ENCODE measurements around the gene CES5A.
"Not testable (repeated sequence)": the region's sequence is repeated elsewhere in the genome, so short reads cannot be mapped to it uniquely, and the experiment has no call there.

Gene CES5A

GRCh38 chr16:55832425-55832772, 42.8 kb downstream of the CES5A start:
- no peak for DNase-seq (ENCODE audit: low spot score)
- TF ChIP-seq, protein P1, sequence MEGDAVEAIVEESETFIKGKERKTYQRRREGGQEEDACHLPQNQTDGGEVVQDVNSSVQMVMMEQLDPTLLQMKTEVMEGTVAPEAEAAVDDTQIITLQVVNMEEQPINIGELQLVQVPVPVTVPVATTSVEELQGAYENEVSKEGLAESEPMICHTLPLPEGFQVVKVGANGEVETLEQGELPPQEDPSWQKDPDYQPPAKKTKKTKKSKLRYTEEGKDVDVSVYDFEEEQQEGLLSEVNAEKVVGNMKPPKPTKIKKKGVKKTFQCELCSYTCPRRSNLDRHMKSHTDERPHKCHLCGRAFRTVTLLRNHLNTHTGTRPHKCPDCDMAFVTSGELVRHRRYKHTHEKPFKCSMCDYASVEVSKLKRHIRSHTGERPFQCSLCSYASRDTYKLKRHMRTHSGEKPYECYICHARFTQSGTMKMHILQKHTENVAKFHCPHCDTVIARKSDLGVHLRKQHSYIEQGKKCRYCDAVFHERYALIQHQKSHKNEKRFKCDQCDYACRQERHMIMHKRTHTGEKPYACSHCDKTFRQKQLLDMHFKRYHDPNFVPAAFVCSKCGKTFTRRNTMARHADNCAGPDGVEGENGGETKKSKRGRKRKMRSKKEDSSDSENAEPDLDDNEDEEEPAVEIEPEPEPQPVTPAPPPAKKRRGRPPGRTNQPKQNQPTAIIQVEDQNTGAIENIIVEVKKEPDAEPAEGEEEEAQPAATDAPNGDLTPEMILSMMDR (IDR thresholded peaks at IDR 0.05; ENCODE audit: extremely low read depth, insufficient read depth, missing control alignments) = no peak
- in situ Hi-C loops (cut with MboI; ENCODE audit: low pct_unique_long_range_greater_than_20kb, low sequenced_read_pairs, unreplicated experiment) = no loop called here

DNA sequence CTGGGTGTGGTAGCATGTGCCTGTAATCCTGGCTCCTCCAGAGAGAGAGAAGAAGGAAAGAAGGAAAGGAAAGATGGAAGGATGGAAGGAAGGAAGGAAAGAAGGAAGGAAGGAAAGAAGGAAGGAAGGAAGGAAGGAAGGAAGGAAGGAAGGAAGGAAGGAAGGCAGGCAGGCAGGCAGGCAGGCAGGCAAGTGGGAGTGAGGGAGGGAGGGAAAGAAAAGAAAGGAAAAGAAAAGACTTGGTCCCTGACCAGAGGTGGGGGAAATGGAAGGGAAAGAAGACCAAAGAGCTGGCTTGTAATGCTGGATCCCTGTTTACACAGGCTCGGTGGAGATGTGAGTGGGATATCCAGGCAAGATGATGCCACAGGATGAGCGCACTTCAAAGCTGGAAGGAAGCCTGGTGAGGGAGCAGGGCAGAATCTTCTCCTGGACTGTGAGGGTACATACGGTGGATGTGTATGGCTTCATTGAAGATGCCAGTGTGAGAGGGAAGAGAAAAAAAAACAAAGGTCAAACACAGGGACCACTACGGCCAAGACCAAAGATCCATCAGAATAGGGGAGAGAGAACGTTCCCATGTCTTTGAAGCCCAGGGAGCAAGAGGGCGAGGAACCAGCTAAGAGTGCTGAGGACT, 44.4 kb downstream of the CES5A start:
- DNase-seq (ENCODE audit: low spot score) = no peak
- in situ Hi-C loops (cut with MboI; ENCODE audit: low pct_unique_long_range_greater_than_20kb, low sequenced_read_pairs, unreplicated experiment) = no loop called here
- TF ChIP-seq, protein P1 (IDR thresholded peaks at IDR 0.05; ENCODE audit: extremely low read depth, insufficient read depth, missing control alignments) = no peak

DNA sequence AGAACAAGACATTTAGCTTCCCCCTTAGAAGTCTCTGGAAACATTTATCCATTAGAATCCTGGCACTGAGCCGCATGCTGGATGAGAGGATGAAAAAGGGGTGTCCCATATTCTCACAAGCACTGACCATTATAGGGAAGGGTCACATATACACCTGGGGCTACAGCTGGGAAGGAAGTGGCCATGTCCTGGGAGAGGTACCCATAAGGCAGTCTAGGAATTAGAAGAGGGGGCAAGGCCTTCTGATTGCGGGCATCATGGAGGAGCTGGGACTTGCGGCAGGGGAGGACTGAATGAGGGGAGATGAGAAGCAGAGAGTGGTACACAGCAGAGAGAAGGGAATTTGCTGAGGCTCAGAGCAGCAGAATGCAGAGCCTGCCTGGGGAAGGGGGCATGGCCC, 45.9 kb downstream of the CES5A start:
- in situ Hi-C loops (cut with MboI; ENCODE audit: low pct_unique_long_range_greater_than_20kb, low sequenced_read_pairs, unreplicated experiment); DNase-seq (ENCODE audit: low spot score): not testable (repeated sequence)

- DNase-seq (ENCODE audit: low spot score) = no peak
- TF ChIP-seq, protein P1 (IDR thresholded peaks at IDR 0.05; ENCODE audit: extremely low read depth, insufficient read depth, missing control alignments) = no peak
- in situ Hi-C loops (cut with MboI; ENCODE audit: low pct_unique_long_range_greater_than_20kb, low sequenced_read_pairs, unreplicated experiment) = no loop called here
Measured at GRCh38 chr16:55828680-55829079, 46.5 kb downstream of the CES5A start.

DNA sequence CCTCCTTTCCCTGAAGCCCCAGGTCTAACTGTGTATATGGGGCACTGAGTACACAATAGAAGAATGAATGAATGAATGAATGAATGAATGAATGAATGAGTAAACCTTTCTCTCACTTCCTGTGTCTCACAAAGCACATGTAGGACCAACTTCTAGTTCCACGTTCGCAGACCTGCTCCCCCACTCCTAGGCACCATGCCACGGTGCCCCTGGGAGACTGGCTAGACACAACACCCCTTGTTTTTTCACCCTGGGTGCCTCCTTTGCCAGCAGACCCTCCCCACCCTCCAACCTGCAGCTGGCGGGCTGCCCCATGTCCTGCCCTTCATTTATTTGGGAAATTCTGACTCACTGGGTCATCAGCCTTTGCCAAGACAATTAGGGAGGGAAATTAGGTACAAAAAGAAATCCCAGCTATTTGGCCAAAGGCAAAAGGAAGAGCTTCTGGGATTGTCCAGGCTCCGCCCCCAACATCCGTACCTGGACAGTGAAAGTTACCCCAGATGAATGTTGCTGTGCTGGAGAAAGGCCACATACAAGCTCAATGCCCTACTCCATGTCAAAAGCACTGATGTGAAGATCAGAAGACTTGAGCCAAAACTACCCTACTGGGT, 50.0 kb downstream of the CES5A start:
- in situ Hi-C loops (cut with MboI; ENCODE audit: low pct_unique_long_range_greater_than_20kb, low sequenced_read_pairs, unreplicated experiment) = no loop called here
- no peak for DNase-seq (ENCODE audit: low spot score)
- TF ChIP-seq, protein P1 (IDR thresholded peaks at IDR 0.05; ENCODE audit: extremely low read depth, insufficient read depth, missing control alignments) = no peak

- no peak for DNase-seq (ENCODE audit: low spot score)
- TF ChIP-seq, protein P1 (IDR thresholded peaks at IDR 0.05; ENCODE audit: extremely low read depth, insufficient read depth, missing control alignments) = no peak
- in situ Hi-C loops (cut with MboI; ENCODE audit: low pct_unique_long_range_greater_than_20kb, low sequenced_read_pairs, unreplicated experiment) = no loop called here
Measured at GRCh38 chr16:55824473-55825000, 50.6 kb downstream of the CES5A start.

GRCh38 chr16:55822280-55822810, 52.8 kb downstream of the CES5A start:
- in situ Hi-C loops (cut with MboI; ENCODE audit: low pct_unique_long_range_greater_than_20kb, low sequenced_read_pairs, unreplicated experiment) = no loop called here
- TF ChIP-seq, protein P1 (IDR thresholded peaks at IDR 0.05; ENCODE audit: extremely low read depth, insufficient read depth, missing control alignments) = no peak
- no peak for DNase-seq (ENCODE audit: low spot score)

Data from GM13977 (cell line).